IMR-90 (cell line): ENCODE data around the gene ABCF3. TPM values are rescaled to one million over a fixed set of nuclear protein-coding genes. Genes with fewer than 3 reads are reported as not detected.

Source experiments
- ATAC-seq: fragments of 200-7000 bp; cut with Tn5 transposase; 2 replicates; pipeline ENCODE4 v1.9.1; 2020; ENCODE audit warnings: low read depth, mild to moderate bottlenecking, moderate library complexity
- BruUV-seq: library from RNA; stranded (reverse); fragments of 400-500 nt; replicated peaks from 2 replicates; lab custom pipeline; 2021; lab: Mats Ljungman, UMichigan
- CTCF ChIA-PET: fragments of 300-600 bp; formaldehyde crosslinking; extraction: SDS; loops from one replicate; lab custom pipeline; 2021; ENCODE audit warnings: antibody characterized with exemption; lab: Yijun Ruan, JAX
- POLR2A ChIA-PET: fragments of 300-600 bp; sonication (Branson Sonifier 250); formaldehyde crosslinking; loops from one replicate; lab custom pipeline; 2022; ENCODE audit warnings: antibody characterized with exemption; ENCODE audit not compliant: unreplicated experiment; lab: Charles Lee
- DNase-seq: peaks from one replicate; pipeline ENCODE4 v3.0.0; 2013
- H2AFZ ChIP-seq: replicated peaks from 2 replicates; pipeline ENCODE3; 2013; ENCODE audit warnings: low read length, mild to moderate bottlenecking; ENCODE audit not compliant: poor library complexity
- H2AK5ac ChIP-seq: 2 replicates; pipeline ENCODE4 v1.6.1; 2013; ENCODE audit warnings: low read depth, low read length, inconsistent platforms
- H2AK9ac ChIP-seq: replicated peaks from 2 replicates; pipeline ENCODE3; 2013; ENCODE audit warnings: mild to moderate bottlenecking, low read depth, low read length, moderate library complexity; ENCODE audit not compliant: poor library complexity
- H2BK120ac ChIP-seq: 2 replicates; pipeline ENCODE4 v1.6.1; 2013; ENCODE audit warnings: low read depth, low read length, inconsistent platforms
- H2BK15ac ChIP-seq: 3 replicates; pipeline ENCODE4 v1.6.1; 2013; ENCODE audit warnings: low read depth, low read length, inconsistent platforms
- H2BK20ac ChIP-seq: 2 replicates; pipeline ENCODE4 v1.6.1; 2013; ENCODE audit warnings: low read depth, mild to moderate bottlenecking, inconsistent platforms, low read length, moderate library complexity
- H2BK5ac ChIP-seq: 2 replicates; pipeline ENCODE4 v1.6.1; 2013; ENCODE audit warnings: mild to moderate bottlenecking, low read depth, low read length, inconsistent platforms; ENCODE audit not compliant: poor library complexity, severe bottlenecking
- H3K14ac ChIP-seq: replicated peaks from 2 replicates; pipeline ENCODE4 v1.6.1; 2013; ENCODE audit warnings: low read depth, low read length, inconsistent platforms
- H3K18ac ChIP-seq: 2 replicates; pipeline ENCODE4 v1.6.1; 2013; ENCODE audit warnings: low read depth, low read length, control low read depth
- H3K23ac ChIP-seq: 2 replicates; pipeline ENCODE4 v1.6.1; 2013; ENCODE audit warnings: low read depth, low read length, inconsistent platforms
- H3K27ac ChIP-seq: 2 replicates; pipeline ENCODE4 v1.5.1; 2013; ENCODE audit warnings: mild to moderate bottlenecking, control low read depth, low read length; ENCODE audit not compliant: insufficient read depth
- H3K27me3 ChIP-seq: 2 replicates; pipeline ENCODE4 v1.6.1; 2013; ENCODE audit warnings: low read length; ENCODE audit not compliant: control insufficient read depth, insufficient read depth
- H3K36me3 ChIP-seq: 2 replicates; pipeline ENCODE4 v1.6.1; 2013; ENCODE audit warnings: low read length, mixed read lengths; ENCODE audit not compliant: control insufficient read depth, insufficient read depth
- H3K4ac ChIP-seq: 2 replicates; pipeline ENCODE4 v1.6.1; 2013; ENCODE audit warnings: low read depth, low read length, inconsistent platforms
- H3K4me1 ChIP-seq: 2 replicates; pipeline ENCODE4 v1.6.1; 2013; ENCODE audit warnings: low read length, mixed read lengths; ENCODE audit not compliant: control insufficient read depth, insufficient read depth
- H3K4me2 ChIP-seq: 2 replicates; pipeline ENCODE4 v1.6.1; 2013; ENCODE audit warnings: low read depth, mild to moderate bottlenecking, control low read depth, low read length, moderate library complexity
- H3K4me3 ChIP-seq: 2 replicates; pipeline ENCODE4 v1.5.1; 2013; ENCODE audit warnings: low read depth, mild to moderate bottlenecking, control low read depth, low read length, moderate library complexity; ENCODE audit not compliant: insufficient read depth
- H3K56ac ChIP-seq: 2 replicates; pipeline ENCODE4 v1.6.1; 2013; ENCODE audit warnings: low read length, inconsistent platforms; ENCODE audit not compliant: insufficient read depth; ENCODE audit errors: extremely low read depth
- H3K79me1 ChIP-seq, 2 experiments: 2 replicates each; pipeline ENCODE4 v1.6.1; 2013; ENCODE audit warnings: low read length in 2 of 2, inconsistent platforms in 1 of 2, low read depth in 1 of 2
- H3K9ac ChIP-seq: 2 replicates; pipeline ENCODE4 v1.6.1; 2013; ENCODE audit warnings: low read depth, low read length, control low read depth
- H3K9me1 ChIP-seq: 2 replicates; pipeline ENCODE4 v1.6.1; 2013; ENCODE audit warnings: low read length, inconsistent platforms; ENCODE audit not compliant: insufficient read depth
- H3K9me3 ChIP-seq: 2 replicates; pipeline ENCODE4 v1.6.1; 2013; ENCODE audit warnings: low read length; ENCODE audit not compliant: control insufficient read depth, insufficient read depth
- H4K20me1 ChIP-seq: 2 replicates; pipeline ENCODE4 v1.6.1; 2013; ENCODE audit warnings: low read length, inconsistent platforms; ENCODE audit not compliant: insufficient read depth
- H4K5ac ChIP-seq: 2 replicates; pipeline ENCODE4 v1.6.1; 2013; ENCODE audit warnings: mild to moderate bottlenecking, low read depth, low read length, control low read depth
- H4K8ac ChIP-seq, 2 experiments: 2 replicates each; pipeline ENCODE4 v1.6.1; 2013; ENCODE audit warnings: low read depth in 2 of 2, low read length in 2 of 2, control low read depth in 1 of 2, inconsistent platforms in 1 of 2
- H4K91ac ChIP-seq: 2 replicates; pipeline ENCODE4 v1.6.1; 2013; ENCODE audit warnings: low read depth, low read length, inconsistent platforms; ENCODE audit not compliant: insufficient read depth
- BHLHE40 ChIP-seq: fragments of 150-350 bp; IDR thresholded peaks from 2 replicates; pipeline ENCODE4 v1.6.1; 2016; ENCODE audit warnings: mild to moderate bottlenecking, low read depth, low read length
- CHD1 ChIP-seq: IDR thresholded peaks from 2 replicates; pipeline ENCODE4 v1.6.1; 2012; ENCODE audit warnings: low read depth, low read length, improper control_type of control experiment
- ELK1 ChIP-seq: fragments of 150-350 bp; IDR thresholded peaks from 2 replicates; pipeline ENCODE4 v1.6.1; 2016; ENCODE audit warnings: low read depth, mild to moderate bottlenecking, low read length, moderate library complexity, borderline replicate concordance
- FOS ChIP-seq: fragments of 150-350 bp; IDR thresholded peaks from 2 replicates; pipeline ENCODE4 v1.6.1; 2016; ENCODE audit warnings: low read depth, low read length
- MAFK ChIP-seq: IDR thresholded peaks from 2 replicates; pipeline ENCODE4 v1.6.1; 2012; ENCODE audit warnings: low read depth, low read length, improper control_type of control experiment
- MAZ ChIP-seq: IDR thresholded peaks from 2 replicates; pipeline ENCODE4 v1.6.1; 2012; ENCODE audit warnings: low read depth, mild to moderate bottlenecking, low read length, improper control_type of control experiment, moderate library complexity, borderline replicate concordance
- MXI1 ChIP-seq: IDR thresholded peaks from 2 replicates; pipeline ENCODE4 v1.6.1; 2012; ENCODE audit warnings: low read depth, mild to moderate bottlenecking, low read length, moderate library complexity, borderline replicate concordance
- NFE2L2 ChIP-seq: fragments of 150-350 bp; IDR thresholded peaks from 2 replicates; pipeline ENCODE4 v1.6.1; 2016; ENCODE audit warnings: low read depth, mild to moderate bottlenecking, low read length
- POLR2A ChIP-seq: IDR thresholded peaks from 2 replicates; pipeline ENCODE4 v1.6.1; 2012; ENCODE audit warnings: mild to moderate bottlenecking, low read depth, low read length
- RAD21 ChIP-seq: IDR thresholded peaks from 2 replicates; pipeline ENCODE4 v1.6.1; 2012; ENCODE audit warnings: low read length, improper control_type of control experiment
- RCOR1 ChIP-seq: IDR thresholded peaks from 2 replicates; pipeline ENCODE4 v1.6.1; 2012; ENCODE audit warnings: mild to moderate bottlenecking, low read length, improper control_type of control experiment; ENCODE audit not compliant: insufficient replicate concordance
- RFX5 ChIP-seq: IDR thresholded peaks from 2 replicates; pipeline ENCODE4 v1.8.0; 2012; ENCODE audit warnings: low read depth, mild to moderate bottlenecking, low read length, moderate library complexity
- SMC3 ChIP-seq: fragments of 150-350 bp; IDR thresholded peaks from 2 replicates; pipeline ENCODE4 v1.6.1; 2016; ENCODE audit warnings: low read depth, mild to moderate bottlenecking, antibody characterized with exemption, low read length, moderate library complexity
- USF2 ChIP-seq: fragments of 150-350 bp; IDR thresholded peaks from 2 replicates; pipeline ENCODE4 v1.6.1; 2017; ENCODE audit warnings: mild to moderate bottlenecking, antibody characterized with exemption, low read length, low read depth
- WGBS, 2 experiments: methylation state at CpG; one replicate each; pipeline versions ENCODE4 v1.1.5 to v1.1.7; 2013; ENCODE audit warnings: missing lambda C conversion rate in 2 of 2; ENCODE audit not compliant: insufficient read length in 1 of 2; ENCODE audit errors: extremely low coverage in 2 of 2; 5-methylcytosine and 5-hydroxymethylcytosine counted together
- dilution Hi-C: fragments of 300-500 bp; cut with HindIII; formaldehyde crosslinking; loops from one replicate; pipeline ENCODE4 v1.14.3; 2018; ENCODE audit warnings: low sequenced_read_pairs; ENCODE audit not compliant: unreplicated experiment
- in situ Hi-C: fragments of 300-500 bp; cut with MboI; formaldehyde crosslinking; loops from 3 replicates; pipeline ENCODE4 v1.14.3; 2019; ENCODE audit warnings: low sequenced_read_pairs, inconsistent platforms, mixed read lengths
- intact Hi-C: fragments of 100-400 bp; cut with micrococcal nuclease; formaldehyde crosslinking; loops from 2 replicates; pipeline ENCODE4 v1.10.0; 2022
- polyA plus RNA-seq, 3 experiments: library from polyadenylated mRNA; depleted of rRNA; stranded (reverse); fragments of >200 nt; gene quantifications; 2 replicates each; pipeline ENCODE4 v1.2.3, GENCODE V29; 2012; ENCODE audit warnings: low replicate concordance in 1 of 3
- total RNA-seq: library from RNA; depleted of rRNA; stranded (reverse); fragments of >200 nt; gene quantifications from 2 replicates; pipeline ENCODE4 v1.2.3, GENCODE V29; 2012
- TF ChIP-seq, protein P1 (sequence below): conservative IDR thresholded peaks from 2 replicates; pipeline ENCODE4 v1.5.1; 2012; ENCODE audit warnings: mild to moderate bottlenecking, low read depth, low read length, improper control_type of control experiment

The ABCF3 gene
- total and polyA plus RNA-seq, 2 of the 4 experiments (the other 2 are of a cell fraction), result 36.9 to 59.2 TPM

DNA sequence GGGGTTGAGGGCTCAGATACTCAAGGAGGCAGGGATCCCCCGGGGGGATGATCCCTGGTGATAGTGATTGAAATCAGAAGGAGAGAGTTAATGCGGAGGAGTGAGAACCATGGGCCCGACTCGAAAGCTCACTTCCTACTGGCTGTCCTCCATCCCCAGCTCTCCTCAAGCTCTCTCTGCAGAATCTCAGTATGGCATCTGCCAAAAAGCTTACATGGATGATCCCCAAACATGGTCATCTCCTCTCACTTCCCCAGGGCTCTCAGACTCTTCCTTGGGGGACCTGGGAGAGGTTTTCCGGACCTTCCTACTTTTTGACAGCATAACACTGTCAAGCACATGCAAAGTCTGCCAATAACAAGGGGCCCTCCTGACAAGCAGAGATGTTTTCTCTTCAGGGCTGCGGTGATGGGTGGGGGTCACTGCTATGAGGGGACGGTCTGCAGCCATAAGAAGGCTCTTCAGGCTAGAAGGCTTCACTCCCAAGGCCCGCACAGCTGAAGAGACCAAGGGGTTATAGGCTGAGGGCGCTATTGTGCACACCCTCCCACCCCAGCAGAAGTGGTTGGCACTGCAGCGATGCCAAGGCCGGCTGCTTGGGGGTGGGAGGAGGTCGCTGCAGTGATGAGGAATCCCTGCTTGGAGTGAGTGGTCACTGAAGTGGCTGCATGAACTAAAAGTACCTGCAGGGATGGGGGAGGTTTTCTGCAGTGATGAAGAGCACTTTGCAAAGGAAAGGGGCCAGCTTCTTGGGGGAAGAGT, 42.6 kb downstream of the ABCF3 start:
- no peak overlapping the region for H4K8ac ChIP-seq
- ATAC-seq (no peak), DNase-seq (no peak)
- H2BK20ac ChIP-seq, result no peak overlapping the region
- no CpG with 5 or more reads among the region's 12 CpGs for WGBS, 2 experiments
- dilution Hi-C loops (no loop called here), intact Hi-C loops (loop anchor here (5.0 kb wide), 1 partner anchor 59 kb away; no protein-coding TSS in a partner anchor), in situ Hi-C loops (no loop called here)
- no peak overlapping the region for H2AK9ac ChIP-seq
- no peak overlapping the region for H3K27ac ChIP-seq
- POLR2A ChIA-PET, result no interaction called here
- no peak overlapping the region for H2AK5ac ChIP-seq
- no peaks in the 10 kb centered on the region for H3K9me3 ChIP-seq
- H3K27me3 ChIP-seq, result peaks cover 69% of the 10 kb centered on the region
- H3K14ac ChIP-seq, result no peak overlapping the region
- no peak overlapping the region for H3K56ac ChIP-seq
- no peaks in the 10 kb centered on the region; the same call in 1 of the 2 replicates for H4K20me1 ChIP-seq
- H3K4ac ChIP-seq, result no peak overlapping the region
- H3K9me1 ChIP-seq, result 0 out of 2 replicates have a peak, but pooled peaks cover 3% of the 10 kb centered on the region
- H3K79me1 ChIP-seq, result no peaks in the 10 kb centered on the region
- no TSS peak for BruUV-seq
- no peak overlapping the region for H2BK15ac ChIP-seq
- H3K9ac ChIP-seq, result no peak overlapping the region
- H3K4me2 ChIP-seq, result no peak overlapping the region; the same call in 1 of the 2 replicates
- no peak overlapping the region for H4K91ac ChIP-seq
- no peak overlapping the region for H4K5ac ChIP-seq
- H2BK120ac ChIP-seq, result no peak overlapping the region
- no peaks in the 10 kb centered on the region for H3K36me3 ChIP-seq
- H2BK5ac ChIP-seq, result no peak overlapping the region
- H3K4me3 ChIP-seq, result no peak overlapping the region
- no peak overlapping the region for H3K23ac ChIP-seq
- CTCF ChIA-PET, result interaction anchor here (0.5 to 1.6 kb wide), 5 partner anchors 11 to 44 kb away, joined by 3 to 10 read pairs (median 4); no protein-coding TSS in a partner anchor
- H3K4me1 ChIP-seq, result no peaks in the 10 kb centered on the region; the same call in 1 of the 2 replicates
- H3K18ac ChIP-seq, result no peak overlapping the region
- no peak overlapping the region for H2AFZ ChIP-seq
- TF ChIP-seq NFE2L2 (no peak), USF2 (no peak), MAFK (no peak), ELK1 (no peak), BHLHE40 (no peak), CHD1 (no peak), FOS (no peak), RCOR1 (no peak), RAD21 (no peak), POLR2A (no peak), RFX5 (no peak), MXI1 (no peak), SMC3 (no peak), MAZ (no peak)
- TF ChIP-seq, protein P1, sequence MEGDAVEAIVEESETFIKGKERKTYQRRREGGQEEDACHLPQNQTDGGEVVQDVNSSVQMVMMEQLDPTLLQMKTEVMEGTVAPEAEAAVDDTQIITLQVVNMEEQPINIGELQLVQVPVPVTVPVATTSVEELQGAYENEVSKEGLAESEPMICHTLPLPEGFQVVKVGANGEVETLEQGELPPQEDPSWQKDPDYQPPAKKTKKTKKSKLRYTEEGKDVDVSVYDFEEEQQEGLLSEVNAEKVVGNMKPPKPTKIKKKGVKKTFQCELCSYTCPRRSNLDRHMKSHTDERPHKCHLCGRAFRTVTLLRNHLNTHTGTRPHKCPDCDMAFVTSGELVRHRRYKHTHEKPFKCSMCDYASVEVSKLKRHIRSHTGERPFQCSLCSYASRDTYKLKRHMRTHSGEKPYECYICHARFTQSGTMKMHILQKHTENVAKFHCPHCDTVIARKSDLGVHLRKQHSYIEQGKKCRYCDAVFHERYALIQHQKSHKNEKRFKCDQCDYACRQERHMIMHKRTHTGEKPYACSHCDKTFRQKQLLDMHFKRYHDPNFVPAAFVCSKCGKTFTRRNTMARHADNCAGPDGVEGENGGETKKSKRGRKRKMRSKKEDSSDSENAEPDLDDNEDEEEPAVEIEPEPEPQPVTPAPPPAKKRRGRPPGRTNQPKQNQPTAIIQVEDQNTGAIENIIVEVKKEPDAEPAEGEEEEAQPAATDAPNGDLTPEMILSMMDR, result no peak
